Measurements from ENCODE around the gene KDM3B. TPM values are rescaled to one million over a fixed set of nuclear protein-coding genes. Genes with fewer than 3 reads are reported as not detected.

Gene KDM3B
- total and polyA plus RNA-seq, 2 experiments from 2014 or later, result 25.8 to 86.6 TPM

DNA sequence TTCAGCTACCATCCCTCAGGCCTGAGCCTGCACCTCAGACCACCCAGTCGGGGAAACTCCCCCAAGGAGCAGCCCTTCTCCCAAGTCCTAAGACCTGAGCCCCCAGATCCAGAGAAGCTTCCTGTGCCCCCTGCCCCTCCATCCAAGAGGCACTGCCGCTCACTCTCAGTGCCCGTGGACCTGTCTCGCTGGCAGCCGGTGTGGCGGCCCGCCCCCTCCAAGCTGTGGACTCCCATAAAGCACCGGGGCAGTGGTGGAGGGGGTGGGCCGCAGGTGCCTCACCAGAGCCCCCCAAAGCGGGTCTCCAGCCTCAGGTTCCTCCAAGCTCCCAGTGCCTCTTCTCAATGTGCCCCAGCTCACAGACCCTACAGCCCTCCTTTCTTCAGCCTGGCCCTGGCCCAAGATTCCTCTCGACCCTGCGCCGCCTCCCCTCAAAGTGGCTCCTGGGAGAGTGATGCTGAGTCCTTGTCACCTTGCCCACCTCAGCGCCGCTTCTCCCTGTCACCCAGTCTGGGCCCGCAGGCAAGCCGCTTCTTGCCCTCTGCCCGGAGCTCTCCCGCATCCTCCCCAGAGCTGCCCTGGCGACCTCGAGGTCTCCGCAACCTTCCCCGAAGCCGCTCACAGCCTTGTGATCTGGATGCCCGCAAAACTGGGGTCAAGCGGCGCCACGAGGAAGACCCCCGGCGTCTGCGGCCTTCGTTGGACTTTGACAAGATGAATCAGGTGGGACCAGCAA lies 7.4 kb upstream of the KDM3B start:
- peaks cover 10% of the 10 kb centered on the region for H4K20me1 ChIP-seq (replicated peaks; ENCODE audit: insufficient read depth)
- H3F3A ChIP-seq (replicated peaks; ENCODE audit: low read depth), result no peaks in the 10 kb centered on the region
- peaks cover 16% of the 10 kb centered on the region; the same call in 2 of the 3 replicates for H3K4me1 Mint-ChIP-seq
- TF ChIP-seq ZNF114 (CRISPR knock-in tag; IDR thresholded peaks at IDR 0.05) (no peak), CREB1 (CRISPR knock-in tag; IDR thresholded peaks at IDR 0.05; ENCODE audit: low read depth) (no peak)
- TF ChIP-seq, protein P1, sequence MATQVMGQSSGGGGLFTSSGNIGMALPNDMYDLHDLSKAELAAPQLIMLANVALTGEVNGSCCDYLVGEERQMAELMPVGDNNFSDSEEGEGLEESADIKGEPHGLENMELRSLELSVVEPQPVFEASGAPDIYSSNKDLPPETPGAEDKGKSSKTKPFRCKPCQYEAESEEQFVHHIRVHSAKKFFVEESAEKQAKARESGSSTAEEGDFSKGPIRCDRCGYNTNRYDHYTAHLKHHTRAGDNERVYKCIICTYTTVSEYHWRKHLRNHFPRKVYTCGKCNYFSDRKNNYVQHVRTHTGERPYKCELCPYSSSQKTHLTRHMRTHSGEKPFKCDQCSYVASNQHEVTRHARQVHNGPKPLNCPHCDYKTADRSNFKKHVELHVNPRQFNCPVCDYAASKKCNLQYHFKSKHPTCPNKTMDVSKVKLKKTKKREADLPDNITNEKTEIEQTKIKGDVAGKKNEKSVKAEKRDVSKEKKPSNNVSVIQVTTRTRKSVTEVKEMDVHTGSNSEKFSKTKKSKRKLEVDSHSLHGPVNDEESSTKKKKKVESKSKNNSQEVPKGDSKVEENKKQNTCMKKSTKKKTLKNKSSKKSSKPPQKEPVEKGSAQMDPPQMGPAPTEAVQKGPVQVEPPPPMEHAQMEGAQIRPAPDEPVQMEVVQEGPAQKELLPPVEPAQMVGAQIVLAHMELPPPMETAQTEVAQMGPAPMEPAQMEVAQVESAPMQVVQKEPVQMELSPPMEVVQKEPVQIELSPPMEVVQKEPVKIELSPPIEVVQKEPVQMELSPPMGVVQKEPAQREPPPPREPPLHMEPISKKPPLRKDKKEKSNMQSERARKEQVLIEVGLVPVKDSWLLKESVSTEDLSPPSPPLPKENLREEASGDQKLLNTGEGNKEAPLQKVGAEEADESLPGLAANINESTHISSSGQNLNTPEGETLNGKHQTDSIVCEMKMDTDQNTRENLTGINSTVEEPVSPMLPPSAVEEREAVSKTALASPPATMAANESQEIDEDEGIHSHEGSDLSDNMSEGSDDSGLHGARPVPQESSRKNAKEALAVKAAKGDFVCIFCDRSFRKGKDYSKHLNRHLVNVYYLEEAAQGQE (IDR thresholded peaks at IDR 0.05; ENCODE audit: unreplicated experiment), result no peak
- peaks cover 83% of the 10 kb centered on the region for H3K36me3 Mint-ChIP-seq (ENCODE audit: low read depth)
- H3K79me2 ChIP-seq (replicated peaks; ENCODE audit: insufficient read depth), result peaks cover 41% of the 10 kb centered on the region
- no peak overlapping the region for H3K27ac ChIP-seq (ENCODE audit: low read depth)
- ATAC-seq (no peak), DNase-seq (ENCODE audit: low spot score) (no peak)
- no peak overlapping the region for H2AFZ ChIP-seq
- no peak overlapping the region for H3K27ac Mint-ChIP-seq
- H3K4me3 Mint-ChIP-seq, result no peak overlapping the region
- H3K27me3 Mint-ChIP-seq (ENCODE audit: insufficient read depth, low read depth, poor library complexity), result peaks cover 5% of the 10 kb centered on the region
- no peaks in the 10 kb centered on the region for H3K4me1 ChIP-seq (ENCODE audit: insufficient read depth)
- H3K36me3 ChIP-seq (ENCODE audit: insufficient read depth), result peaks cover 31% of the 10 kb centered on the region
- no peaks in the 10 kb centered on the region for H3K27me3 ChIP-seq (ENCODE audit: insufficient read depth)
- no peak overlapping the region for H3K4me3 ChIP-seq
- no peak overlapping the region for H3K4me2 ChIP-seq
- H3K9me2 ChIP-seq (ENCODE audit: insufficient read depth), result no peaks in the 10 kb centered on the region
- no peaks in the 10 kb centered on the region for H3K9me3 Mint-ChIP-seq

DNA sequence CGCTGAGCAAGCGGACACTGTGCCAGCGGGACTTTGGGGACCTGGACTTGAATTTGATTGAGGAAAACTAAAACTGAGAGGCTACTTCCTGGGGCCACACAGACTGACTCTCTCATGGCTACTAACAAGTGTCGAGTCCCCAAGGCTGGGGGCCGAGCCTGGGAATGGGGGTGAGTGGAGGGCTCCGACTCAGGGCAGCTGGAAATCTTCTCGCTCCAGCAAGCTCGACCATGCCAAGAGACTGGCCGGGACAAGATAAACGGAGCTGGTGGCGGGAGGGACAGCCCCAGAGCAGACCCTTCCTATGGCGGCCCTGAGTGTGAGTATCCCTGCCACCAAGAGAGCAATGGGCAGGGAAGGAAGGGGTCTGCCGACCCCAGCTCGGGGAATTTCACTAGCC lies 5.6 kb upstream of the KDM3B start:
- peaks cover 29% of the 10 kb centered on the region for H3K36me3 ChIP-seq (ENCODE audit: insufficient read depth)
- no peak overlapping the region for H3K4me2 ChIP-seq
- peaks cover 7% of the 10 kb centered on the region for H4K20me1 ChIP-seq (replicated peaks; ENCODE audit: insufficient read depth)
- H3K27me3 ChIP-seq (ENCODE audit: insufficient read depth), result no peaks in the 10 kb centered on the region
- no peaks in the 10 kb centered on the region for H3K9me3 Mint-ChIP-seq
- H3K4me3 Mint-ChIP-seq, result no peak overlapping the region
- no peak overlapping the region for H3K27ac Mint-ChIP-seq
- H3K9me2 ChIP-seq (ENCODE audit: insufficient read depth), result no peaks in the 10 kb centered on the region; the same call in 1 of the 2 replicates
- no peak for ATAC-seq
- H3F3A ChIP-seq (replicated peaks; ENCODE audit: low read depth), result no peaks in the 10 kb centered on the region
- peaks cover 23% of the 10 kb centered on the region for H3K79me2 ChIP-seq (replicated peaks; ENCODE audit: insufficient read depth)
- DNase-seq (ENCODE audit: low spot score), result no peak
- H3K4me1 Mint-ChIP-seq, result peaks cover 8% of the 10 kb centered on the region; the same call in 2 of the 3 replicates
- H3K4me1 ChIP-seq (ENCODE audit: insufficient read depth), result no peaks in the 10 kb centered on the region
- no peak overlapping the region for H3K27ac ChIP-seq (ENCODE audit: low read depth)
- peaks cover 78% of the 10 kb centered on the region for H3K36me3 Mint-ChIP-seq (ENCODE audit: low read depth)
- H2AFZ ChIP-seq, result no peak overlapping the region
- H3K4me3 ChIP-seq, result no peak overlapping the region
- H3K27me3 Mint-ChIP-seq (ENCODE audit: insufficient read depth, low read depth, poor library complexity), result peaks cover 7% of the 10 kb centered on the region
- no peak for TF ChIP-seq NANOG (IDR thresholded peaks at IDR 0.05; ENCODE audit: borderline replicate concordance)
- TF ChIP-seq ZNF331 (CRISPR knock-in tag; IDR thresholded peaks at IDR 0.05; ENCODE audit: low read depth), result no peak
- TF ChIP-seq CREB1 (CRISPR knock-in tag; IDR thresholded peaks at IDR 0.05; ENCODE audit: low read depth), result no peak
- TF ChIP-seq, protein P1 (IDR thresholded peaks at IDR 0.05; ENCODE audit: unreplicated experiment), result no peak
- TF ChIP-seq, protein P2, sequence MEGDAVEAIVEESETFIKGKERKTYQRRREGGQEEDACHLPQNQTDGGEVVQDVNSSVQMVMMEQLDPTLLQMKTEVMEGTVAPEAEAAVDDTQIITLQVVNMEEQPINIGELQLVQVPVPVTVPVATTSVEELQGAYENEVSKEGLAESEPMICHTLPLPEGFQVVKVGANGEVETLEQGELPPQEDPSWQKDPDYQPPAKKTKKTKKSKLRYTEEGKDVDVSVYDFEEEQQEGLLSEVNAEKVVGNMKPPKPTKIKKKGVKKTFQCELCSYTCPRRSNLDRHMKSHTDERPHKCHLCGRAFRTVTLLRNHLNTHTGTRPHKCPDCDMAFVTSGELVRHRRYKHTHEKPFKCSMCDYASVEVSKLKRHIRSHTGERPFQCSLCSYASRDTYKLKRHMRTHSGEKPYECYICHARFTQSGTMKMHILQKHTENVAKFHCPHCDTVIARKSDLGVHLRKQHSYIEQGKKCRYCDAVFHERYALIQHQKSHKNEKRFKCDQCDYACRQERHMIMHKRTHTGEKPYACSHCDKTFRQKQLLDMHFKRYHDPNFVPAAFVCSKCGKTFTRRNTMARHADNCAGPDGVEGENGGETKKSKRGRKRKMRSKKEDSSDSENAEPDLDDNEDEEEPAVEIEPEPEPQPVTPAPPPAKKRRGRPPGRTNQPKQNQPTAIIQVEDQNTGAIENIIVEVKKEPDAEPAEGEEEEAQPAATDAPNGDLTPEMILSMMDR (conservative IDR thresholded peaks at IDR 0.05; ENCODE audit: low read depth in 2 of 2), result no peak
- no peak for TF ChIP-seq STAT1 (IDR thresholded peaks at IDR 0.05; ENCODE audit: unreplicated experiment)
- no peak for TF ChIP-seq JUNB (IDR thresholded peaks at IDR 0.05; ENCODE audit: unreplicated experiment)
- no peak for TF ChIP-seq EZH2phosphoT487 (IDR thresholded peaks at IDR 0.05; ENCODE audit: unreplicated experiment)
- no peak for TF ChIP-seq POLR2AphosphoS5 (IDR thresholded peaks at IDR 0.05; ENCODE audit: low read depth)
- no peak for TF ChIP-seq EZH2 (IDR thresholded peaks at IDR 0.05; ENCODE audit: low read depth, unreplicated experiment)

All from GM23338 (cell line).